GM19468 (cell line): Measurements from ENCODE around the gene ZBTB7C.

ENCODE experiments used
- ATAC-seq: cut with Tn5 transposase; IDR thresholded peaks from one replicate; pipeline ENCODE4 v1.9.1; 2021; ENCODE audit warnings: mild to moderate bottlenecking, moderate library complexity, moderate number of reproducible peaks; ENCODE audit not compliant: unreplicated experiment; ENCODE audit errors: extremely low read depth

ZBTB7C gene

DNA sequence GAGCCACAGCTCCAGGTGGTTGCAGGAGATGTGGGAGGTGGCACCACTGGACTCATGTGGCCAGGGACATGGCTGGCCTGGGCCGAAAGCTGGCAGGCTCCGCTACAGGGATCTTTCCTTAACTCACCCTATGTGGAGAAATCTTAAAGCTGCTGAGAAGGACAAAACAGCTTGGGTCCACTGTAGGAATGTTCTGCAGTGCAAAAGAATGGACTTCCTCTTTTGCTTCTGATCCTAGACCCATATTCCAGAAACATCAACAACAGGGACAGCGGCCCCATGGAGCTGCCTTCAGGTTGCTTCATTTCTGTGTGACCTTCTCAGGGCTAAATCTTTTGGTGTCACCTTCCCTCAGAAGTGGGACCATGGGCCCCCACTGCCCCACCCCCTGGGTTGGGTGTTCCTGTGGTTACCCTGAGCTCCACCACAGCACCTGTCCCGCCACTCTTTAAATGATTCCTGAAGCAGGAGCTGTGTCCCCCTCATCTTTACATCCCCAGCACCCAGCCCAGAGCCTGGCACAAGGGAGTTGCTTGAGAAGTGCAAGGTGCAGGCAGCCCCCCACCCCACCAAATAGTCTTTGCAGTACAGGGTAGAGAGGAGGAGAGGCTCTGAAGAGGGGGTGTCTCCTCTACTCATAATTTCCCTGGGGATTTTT lies 205.8 kb downstream of the ZBTB7C start:
- no peak for ATAC-seq

DNA sequence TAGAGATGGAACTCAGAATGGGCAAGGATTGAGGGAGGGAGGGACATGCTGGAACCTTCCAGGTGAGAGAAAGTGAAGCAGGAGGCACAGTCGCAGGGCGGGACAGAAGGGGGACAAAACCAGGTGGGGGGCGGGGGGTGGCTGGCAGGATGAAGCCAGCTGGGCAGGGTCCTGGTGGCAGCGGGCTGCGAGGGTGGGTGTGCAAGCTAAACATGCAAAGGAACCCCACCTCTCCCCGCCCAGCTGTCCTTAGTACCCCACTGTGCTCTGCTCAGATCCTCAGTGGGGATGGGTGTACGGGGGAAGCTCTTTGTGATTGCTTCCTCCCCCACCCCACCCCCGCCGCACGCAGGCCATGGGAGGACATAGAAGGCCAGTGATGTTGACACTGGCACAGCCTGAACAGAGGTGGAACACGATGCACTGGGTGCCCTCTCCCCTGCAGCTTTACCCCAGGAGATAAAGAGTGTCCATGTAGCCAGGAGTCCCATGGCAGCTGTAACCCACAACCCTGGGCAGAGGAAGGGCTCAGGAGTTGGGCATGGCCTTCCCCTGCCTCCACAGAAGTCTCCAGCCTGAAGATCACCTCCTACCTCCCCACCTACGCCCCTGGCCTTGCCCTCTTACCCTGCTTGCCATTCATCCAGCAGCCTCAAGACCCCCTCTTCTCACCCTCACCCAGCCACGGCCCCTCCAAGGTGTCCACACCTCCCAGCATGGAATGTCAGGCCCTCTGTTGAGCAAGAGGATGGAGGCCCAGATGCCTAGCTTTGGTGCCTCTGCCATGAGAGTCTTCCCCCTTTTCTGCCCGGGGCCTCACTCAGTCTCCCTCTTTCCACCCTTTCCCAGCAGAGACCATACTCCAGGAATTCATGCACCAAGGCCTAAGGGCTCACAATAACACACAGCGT lies 206.6 kb downstream of the ZBTB7C start:
- ATAC-seq = no peak

DNA sequence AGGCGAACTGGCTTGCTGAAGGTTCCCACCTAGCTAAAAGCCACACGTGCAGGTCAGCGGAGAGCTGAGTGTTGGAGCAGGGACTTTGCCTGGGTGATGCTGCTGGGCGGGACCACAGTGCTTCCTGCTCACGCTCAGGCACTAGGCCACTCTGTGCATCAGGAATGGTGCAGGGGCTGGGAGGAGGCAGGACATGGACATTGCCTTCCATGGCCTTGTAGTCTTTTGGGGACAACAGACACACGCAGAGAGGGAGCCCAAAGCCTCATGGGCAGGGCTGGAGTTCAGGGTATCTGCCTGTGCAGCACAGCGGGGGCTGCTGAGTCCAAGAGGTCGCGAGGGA lies 207.2 kb downstream of the ZBTB7C start:
- ATAC-seq = no peak

DNA sequence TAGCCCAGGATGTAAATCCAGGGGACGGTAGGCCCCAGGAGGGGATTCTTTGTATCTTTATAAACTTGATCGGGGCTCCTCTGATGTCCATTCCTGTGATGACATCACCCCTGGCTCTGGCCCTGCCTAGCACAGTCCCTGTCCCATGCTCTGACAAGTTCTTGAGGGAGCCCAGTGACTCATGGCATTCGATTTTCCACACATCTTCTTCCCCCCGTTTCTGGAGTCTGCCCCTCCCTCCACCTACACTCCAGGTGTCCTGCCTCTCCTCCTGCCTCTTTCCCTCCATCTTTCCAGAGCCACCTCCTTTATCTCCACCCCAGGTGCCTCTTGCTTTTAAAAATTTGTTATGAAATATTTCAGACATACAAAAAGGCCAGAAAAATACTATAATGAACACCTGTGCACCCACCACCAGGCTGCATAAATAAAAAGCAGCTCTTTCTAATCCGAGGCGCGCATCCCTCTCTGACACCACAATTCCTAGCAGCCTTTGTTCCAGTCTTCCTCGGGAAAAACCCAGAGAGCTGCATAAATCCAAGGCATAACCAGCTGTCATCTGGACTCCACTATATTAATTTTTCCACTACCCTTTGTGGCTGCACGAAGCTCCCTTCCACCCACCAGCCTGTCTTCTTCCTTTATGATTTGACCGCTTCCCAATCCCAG lies 207.7 kb downstream of the ZBTB7C start:
- ATAC-seq = no peak

DNA sequence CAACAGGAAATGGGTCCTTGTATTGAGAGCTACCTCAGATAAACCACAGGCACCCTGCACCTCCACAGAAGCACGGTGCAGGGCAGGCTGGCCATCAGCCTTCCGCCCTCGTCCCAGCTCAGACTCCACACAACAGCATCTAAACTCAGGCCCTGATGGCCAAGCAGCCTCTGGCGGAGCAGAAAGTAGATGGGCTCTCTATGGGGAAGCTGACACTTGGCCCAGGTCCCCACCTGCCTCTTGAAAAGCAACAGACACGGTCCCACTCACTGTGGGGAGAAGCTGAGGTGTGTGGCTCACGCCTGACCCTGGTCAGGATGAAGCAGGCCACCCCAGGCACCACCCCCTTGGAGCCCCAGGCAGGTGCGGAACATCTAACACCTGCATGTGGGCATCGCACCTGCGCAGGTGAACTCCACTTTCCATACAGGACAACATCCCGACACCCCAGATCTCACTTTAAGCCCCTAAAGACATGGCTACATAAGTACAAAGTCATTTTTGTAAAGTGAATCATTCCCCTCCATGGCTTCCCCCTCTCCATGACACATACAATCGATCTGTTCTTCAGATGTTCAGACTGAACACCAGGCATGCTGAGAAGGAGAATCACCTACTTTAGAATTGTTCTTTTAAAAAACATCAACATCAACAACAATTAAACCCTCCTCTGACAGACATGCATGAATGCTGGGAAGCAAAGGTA lies 208.4 kb downstream of the ZBTB7C start:
- ATAC-seq = no peak

DNA sequence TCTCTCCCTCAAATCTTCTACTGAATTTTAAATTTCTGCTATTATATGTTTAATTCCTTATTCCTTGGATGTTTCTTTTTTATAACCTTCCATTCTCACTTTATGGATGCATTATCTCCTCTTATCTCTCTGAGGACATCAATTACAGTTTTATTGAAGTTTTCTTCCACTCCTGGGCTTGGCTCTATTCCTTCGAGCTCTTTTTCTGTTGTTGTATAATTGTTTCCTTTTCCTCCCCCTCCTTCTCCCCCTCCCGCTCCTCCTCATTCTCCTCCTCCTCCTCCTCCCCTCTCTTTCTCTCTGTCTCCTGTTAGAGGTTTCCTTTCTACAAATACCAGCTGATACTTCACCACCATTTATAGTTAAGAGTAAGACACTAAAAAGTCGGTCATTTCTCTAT lies 209.8 kb downstream of the ZBTB7C start:
- no peak for ATAC-seq

DNA sequence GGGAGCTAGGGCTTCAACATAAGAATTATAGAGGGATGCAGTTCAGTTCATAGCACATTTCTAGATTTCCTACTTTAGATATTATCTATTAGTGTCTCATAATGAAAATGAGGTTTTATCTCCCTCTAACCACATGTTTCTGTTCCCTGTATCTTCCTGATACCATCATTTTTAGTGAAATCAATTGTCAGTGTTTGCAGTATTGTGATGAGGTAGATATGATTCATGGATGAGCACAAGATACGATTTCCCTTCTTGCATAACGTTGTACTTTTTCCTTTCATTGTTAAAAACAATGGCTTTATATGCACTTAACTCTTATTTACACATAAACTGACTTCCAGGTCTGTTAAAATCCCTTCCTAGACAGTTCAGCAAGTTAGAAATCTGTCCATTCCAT lies 211.4 kb downstream of the ZBTB7C start:
- ATAC-seq = no peak

DNA sequence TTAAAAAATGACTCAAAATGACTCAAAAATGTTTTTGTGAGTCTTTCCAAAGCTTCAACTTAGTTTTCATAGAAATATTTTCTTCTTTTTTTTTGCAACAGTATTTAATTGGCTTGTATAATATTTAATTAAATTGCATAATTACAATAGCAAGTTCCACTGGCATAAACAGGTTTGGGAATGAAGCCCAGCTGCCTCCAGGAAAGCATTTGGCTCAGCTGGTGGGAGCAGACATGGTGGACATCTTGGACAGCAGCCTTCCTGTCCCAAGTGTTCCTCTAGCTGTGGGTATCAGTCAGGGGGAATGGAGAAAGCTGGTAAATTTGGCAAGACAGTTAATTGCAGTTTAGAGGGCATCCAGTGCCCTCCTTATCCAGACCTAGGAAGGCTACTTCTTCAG lies 213.4 kb downstream of the ZBTB7C start:
- no peak for ATAC-seq

DNA sequence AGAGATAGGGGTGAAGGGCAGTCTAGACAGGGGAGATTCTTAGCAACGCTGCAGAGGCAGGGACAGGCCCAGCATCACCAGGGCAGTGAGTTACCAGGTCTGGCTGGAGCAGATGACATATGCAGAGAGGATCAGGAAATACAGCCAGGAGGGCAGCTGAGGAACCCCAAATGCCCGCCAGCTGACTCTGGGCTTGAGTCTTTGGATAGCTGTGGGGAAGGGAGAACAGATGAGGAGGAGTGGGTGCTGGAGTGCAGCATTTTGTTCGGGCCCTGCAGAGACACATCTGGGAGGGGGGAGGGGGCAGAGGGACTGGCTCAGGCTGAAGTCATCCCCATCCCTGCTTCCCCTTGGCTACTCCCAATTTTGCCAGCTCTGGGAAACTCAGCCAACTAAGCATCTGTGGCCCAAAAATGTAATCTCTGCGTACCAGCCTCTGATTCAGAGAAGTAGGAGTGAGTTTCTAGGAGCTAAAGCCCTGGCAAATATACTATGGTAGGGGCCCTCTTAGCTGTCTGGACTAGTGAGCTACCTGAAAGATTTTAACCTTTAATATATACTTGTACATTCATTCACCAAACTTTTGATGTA lies 214.5 kb downstream of the ZBTB7C start:
- no peak for ATAC-seq

DNA sequence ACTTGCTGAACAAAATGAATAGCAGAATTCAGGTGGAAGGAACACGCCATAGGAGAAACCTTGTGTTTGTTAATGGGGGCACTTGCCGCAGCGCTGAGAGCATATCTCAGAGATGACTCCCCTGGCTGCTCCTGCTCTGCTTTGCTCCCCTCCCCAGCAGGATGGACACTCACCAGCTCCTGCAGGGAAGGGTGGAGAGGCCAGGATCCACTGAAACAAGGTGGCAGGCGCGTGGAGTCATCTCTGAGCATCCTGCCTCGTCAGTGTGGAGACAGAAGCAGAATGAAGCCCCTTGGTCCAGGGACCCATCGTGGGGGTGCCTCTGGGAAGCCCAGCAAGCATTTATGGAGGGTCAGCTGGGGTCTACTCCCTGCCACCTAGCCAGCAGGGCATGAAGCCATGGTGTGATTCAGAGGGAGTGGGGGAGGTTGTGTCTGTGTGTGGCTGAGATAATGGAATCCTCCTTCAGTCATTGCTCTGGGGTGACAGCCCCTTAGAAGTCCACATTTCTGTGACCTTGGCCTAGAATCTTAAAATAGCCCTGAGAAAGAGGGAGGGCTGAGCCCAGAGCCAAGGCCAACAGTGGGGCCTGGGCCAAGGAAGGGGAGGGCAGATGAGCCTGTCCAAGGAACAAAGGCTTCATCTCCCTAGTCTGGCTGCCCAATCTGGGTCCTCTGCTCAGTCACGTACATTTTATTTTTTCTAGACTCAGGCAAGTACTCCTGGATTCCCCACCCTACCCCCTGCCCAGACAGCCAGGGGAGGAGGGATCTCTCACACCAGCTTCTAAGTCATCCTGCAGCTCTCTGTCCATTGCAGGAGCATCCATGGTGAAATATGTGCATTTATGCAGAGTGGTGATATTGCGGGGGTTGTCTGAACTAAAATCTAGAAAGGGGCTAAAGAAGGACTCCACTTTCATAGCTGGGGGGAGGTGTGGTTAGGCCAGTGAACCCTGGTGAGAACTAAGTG lies 215.4 kb downstream of the ZBTB7C start:
- no peak for ATAC-seq

DNA sequence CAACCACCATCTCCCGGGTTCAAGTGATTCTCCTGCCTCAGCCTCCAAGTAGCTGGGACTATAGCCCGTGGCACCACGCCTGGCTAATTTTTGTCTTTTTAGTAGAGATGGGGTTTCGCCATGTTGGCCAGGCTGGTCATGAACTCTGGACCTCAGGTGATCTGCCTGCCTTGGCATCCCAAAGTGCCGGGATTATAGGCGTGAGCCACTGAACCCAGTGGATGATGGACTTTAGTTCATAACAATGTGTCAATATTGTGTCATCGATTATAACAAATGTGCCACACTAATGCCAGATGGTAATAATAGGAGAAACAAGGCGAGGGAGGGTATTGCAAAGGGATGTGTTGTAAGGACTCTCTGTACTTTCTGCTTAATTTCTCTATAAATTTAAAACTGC lies 216.6 kb downstream of the ZBTB7C start:
- ATAC-seq = no peak

DNA sequence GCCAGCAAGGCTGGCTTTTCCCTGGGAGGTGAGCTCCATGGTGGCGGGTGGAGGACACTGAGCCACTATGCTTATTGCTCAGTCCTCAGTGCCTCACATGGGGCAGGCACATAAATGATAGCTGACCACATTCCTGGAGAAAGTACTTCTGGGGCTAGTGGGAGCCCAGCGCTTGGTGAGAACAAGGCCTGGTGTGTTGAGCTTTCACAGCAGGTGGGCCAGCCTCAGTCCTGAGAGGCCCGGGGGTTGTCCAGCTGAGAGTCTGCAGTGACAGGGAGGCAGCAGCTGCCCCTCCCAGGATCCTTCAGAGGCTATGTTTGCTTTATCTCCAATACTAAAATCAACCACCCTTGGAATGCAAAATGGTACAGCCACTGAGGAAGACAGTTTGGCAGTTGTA lies 217.7 kb downstream of the ZBTB7C start:
- no peak for ATAC-seq

DNA sequence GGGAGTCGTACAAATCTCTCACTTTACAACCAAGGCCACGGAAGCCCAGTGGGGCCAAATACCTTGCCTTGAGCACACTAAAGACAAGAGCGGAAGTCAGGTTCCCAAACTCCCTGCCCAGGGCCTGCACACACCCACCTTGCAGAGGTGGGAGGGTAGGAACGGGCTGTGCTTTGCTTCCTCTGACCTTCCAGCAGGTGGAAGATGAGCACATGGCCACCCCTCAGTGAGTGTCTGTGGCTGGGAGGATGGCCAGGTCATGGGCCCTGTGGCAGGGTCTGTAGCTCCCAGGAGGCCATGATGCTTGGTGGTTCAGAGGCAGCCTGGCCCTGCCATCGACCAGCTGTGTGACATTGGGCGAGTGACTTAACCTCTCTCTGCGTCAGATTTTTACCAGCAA lies 218.2 kb downstream of the ZBTB7C start:
- ATAC-seq = no peak

DNA sequence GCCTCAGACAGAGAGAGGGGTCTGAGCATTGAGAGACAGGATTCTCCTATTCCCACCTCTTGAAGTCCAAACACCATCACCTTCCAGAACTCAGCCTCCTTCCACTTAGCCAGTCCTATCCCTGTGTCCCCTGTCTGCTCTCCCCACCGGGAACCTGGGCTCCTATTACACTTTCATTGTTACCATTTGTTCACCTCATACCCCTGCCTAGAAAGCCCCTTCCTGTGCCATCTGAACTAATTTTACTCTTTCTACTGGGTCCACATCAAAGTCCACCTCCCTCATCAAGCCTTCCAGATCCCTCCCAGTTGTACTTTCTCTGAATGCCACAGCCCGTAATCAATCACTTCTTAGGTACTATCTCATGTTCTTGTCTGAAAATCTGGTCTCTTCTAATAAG lies 220.6 kb downstream of the ZBTB7C start:
- ATAC-seq = no peak

DNA sequence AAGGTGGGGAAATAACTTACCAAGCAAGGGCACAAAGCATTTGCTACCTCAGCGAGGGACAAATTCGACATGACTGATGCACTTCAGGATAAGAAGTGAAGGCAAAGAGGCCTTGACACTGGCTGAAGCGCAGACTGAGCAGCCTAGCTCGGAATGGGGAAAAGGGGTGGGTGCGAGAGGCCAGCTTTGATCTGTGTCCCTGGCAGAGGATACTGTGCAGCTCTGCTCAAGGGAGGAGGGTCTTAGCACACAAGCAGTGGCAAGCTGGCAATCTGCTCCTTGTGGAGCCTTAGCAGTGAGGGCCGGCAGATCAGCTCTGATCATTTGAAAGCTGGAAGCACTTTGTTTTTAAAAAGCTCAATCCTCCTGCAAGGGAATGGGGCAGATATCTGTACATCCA lies 222.3 kb downstream of the ZBTB7C start:
- no peak for ATAC-seq

DNA sequence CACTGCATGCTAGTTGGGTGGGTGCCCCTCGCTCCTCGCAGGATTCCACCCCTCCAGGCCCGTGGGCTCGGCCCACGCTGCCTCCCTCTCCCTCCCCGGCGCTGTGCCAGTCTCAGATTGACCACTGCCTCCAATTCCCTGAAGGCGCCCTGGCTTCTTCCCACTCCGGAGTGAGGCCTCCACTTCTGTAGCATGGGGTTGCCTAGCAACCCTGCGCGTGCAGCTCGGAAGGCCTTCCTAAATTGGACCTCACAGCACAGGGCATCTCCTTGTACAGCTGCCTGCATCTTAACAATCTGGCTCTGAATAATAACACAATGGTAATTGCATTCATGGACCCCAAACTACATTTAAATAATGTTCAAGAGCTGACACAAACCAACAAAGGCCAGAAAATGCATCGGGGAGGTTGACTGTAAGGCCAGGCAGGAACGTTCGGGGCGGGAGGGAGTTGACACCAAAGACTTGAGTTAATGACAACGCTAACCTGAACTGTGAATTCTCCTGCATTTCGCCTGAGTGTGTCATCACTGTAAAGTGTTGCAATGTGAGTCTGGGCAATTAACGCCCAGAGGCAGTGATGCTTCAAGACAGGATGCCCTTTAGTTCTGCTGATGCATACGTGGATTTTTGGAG lies 222.9 kb downstream of the ZBTB7C start:
- no peak for ATAC-seq

DNA sequence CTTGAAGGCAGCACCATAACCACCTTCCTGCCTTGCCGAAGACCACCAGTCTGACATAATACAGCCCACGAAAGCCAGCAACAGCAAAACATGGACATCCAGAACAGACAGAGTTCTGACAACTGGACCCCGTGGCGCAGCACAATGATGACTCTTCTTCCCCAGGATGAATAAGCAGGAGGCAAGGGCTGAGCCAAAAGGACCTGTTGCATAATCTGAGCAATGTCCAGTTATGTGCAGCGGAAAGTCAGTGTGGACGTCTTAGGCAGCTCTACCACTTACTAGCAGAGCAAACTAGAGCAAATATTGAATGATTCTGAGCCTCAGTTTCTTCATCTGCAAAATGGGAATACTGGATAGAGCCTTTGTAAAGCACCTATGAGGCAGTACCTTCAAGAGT lies 225.1 kb downstream of the ZBTB7C start:
- ATAC-seq = no peak

DNA sequence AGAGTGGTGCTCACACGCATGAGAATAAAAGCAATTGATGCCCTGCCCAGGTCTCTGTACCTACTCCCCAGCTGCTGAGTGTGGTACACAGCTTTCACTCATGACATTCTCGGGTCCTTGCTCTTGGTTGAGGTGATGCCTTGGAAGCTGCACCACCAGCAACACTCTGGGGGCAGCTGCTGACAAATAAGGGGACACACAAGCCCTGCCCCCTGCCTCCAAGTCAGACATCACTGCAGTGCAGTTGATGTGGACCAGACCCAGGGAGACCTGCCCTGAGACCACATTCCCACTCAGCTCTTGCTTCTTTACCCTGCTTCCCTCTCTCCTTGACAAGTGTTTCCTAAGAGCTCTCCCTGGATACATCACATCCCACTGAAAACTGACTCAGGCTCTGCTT lies 225.6 kb downstream of the ZBTB7C start:
- ATAC-seq = no peak

DNA sequence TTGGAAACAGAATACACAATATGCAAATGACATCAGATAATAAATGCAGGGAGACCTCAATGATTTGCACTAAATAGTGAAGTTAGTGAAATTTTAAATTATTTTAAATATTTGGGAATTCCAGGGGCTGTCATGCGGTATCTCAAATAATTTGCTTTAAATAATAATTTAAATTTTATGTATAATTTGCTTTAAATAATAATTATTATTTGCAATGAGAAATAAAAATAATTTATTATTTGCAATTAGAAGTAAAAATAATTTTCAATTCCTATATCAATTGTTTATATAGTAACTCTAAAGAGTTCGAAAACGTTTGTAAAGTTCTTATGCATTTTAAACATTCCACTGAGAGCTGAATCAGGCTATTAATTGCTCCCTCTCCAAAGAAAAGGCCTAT lies 226.4 kb downstream of the ZBTB7C start:
- no peak for ATAC-seq
